Stomach smooth muscle (tissue), 2 donors: Measurements from ENCODE around the gene OSGIN1.

Source experiments
- H3K27ac ChIP-seq: one replicate; pipeline ENCODE4 v1.7.0; 2013; ENCODE audit warnings: mild to moderate bottlenecking, low read length, inconsistent platforms
- H3K27me3 ChIP-seq, 2 donors: one replicate each; pipeline ENCODE4 v1.7.0; 2013; ENCODE audit warnings: low read length in 2 of 2; ENCODE audit not compliant: insufficient read depth in 2 of 2, control insufficient read depth in 1 of 2
- H3K36me3 ChIP-seq, 2 donors: one replicate each; pipeline ENCODE4 v1.7.0; 2013; ENCODE audit warnings: low read length in 2 of 2; ENCODE audit not compliant: control insufficient read depth in 2 of 2, insufficient read depth in 2 of 2
- H3K4me1 ChIP-seq: one replicate; pipeline ENCODE4 v1.7.0; 2013; ENCODE audit warnings: low read length; ENCODE audit not compliant: control insufficient read depth, insufficient read depth
- H3K4me3 ChIP-seq, 2 donors: one replicate each; pipeline ENCODE4 v1.7.0; 2013; ENCODE audit warnings: low read length in 2 of 2
- H3K9ac ChIP-seq, 2 donors: one replicate each; pipeline ENCODE4 v1.7.0; 2013; ENCODE audit warnings: low read length in 2 of 2, mild to moderate bottlenecking in 1 of 2
- H3K9me3 ChIP-seq, 2 donors: one replicate each; pipeline ENCODE4 v1.7.0; 2013; ENCODE audit warnings: low read length in 2 of 2; ENCODE audit not compliant: control insufficient read depth in 2 of 2
- donor health status: healthy.
- donor health status: Pancreatic carcinoma.

Gene OSGIN1

DNA sequence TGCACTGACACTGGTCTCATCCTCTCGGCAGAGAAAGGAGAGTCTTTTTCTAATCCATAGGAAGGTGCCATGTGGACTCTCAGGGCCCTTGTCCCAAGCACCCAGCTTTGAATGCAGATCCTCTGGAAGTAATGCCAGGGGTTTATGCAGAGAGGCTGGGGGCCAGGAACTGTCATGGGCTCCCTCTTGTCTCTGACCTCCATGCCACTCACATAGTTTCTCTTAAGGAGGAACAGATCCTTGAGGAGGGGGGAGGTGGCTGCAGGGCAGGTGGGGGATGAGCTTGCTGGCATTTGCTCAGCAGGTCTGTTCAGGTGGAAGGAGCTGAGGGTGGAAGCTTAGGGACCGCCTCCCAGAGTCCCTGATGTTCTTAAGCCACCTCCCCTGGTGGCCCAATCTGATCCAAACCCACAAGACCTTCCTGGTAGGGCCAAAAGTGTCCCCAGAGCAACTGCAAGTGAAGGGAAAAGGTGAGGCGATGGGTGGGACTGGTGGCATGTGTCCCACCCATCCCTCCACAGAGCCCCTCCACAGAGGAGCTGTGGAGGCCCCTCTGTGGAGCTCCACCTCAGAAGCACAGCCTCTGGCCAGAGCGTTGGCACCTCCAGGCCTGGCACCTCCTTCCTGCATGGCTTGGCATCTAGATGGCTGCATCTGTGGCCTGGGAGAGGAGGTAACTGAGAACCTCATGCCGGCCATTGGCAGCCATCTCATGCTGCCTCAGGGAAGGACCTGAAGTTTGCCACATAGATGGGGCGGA, 24.2 kb downstream of the OSGIN1 start:
- Histone ChIP-seq H3K27ac (no peak overlapping the region), H3K9me3 (peaks cover 0 to 14% of the 10 kb centered on the region in 2 donors), H3K36me3 (no peaks in the 10 kb centered on the region), H3K4me3 (no peak overlapping the region), H3K9ac (no peak overlapping the region), H3K27me3 (peaks cover 0 to 3% of the 10 kb centered on the region in 2 donors), H3K4me1 (no peaks in the 10 kb centered on the region)

DNA sequence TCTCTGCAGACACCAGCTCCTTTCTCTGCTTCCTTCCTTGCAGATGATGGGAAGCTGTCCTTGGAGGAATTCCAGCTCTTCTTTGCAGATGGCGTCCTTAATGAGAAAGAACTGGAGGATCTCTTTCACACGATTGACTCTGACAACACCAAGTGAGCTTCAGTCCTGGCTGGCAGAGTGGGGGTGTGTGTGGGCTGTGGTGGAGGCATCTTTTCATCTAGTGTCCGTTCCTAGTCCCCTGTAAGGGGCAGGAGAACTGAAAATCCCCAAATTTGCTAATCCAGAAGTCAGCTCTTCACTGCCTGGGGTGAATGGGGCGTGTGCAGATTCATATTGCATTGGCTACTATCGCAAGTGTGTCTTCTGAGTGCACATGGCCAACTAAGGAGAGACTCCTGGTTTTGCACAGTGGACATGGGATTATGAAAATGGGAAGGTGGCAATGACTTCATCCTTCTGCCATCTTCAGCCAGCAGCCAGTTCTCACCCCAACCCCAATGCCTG, 25.4 kb downstream of the OSGIN1 start:
- Histone ChIP-seq H3K9ac (no peak overlapping the region), H3K4me3 (no peak overlapping the region), H3K9me3 (peaks cover 0 to 16% of the 10 kb centered on the region in 2 donors), H3K27ac (no peak overlapping the region), H3K4me1 (no peaks in the 10 kb centered on the region), H3K36me3 (no peaks in the 10 kb centered on the region), H3K27me3 (peaks cover 0 to 3% of the 10 kb centered on the region in 2 donors)

DNA sequence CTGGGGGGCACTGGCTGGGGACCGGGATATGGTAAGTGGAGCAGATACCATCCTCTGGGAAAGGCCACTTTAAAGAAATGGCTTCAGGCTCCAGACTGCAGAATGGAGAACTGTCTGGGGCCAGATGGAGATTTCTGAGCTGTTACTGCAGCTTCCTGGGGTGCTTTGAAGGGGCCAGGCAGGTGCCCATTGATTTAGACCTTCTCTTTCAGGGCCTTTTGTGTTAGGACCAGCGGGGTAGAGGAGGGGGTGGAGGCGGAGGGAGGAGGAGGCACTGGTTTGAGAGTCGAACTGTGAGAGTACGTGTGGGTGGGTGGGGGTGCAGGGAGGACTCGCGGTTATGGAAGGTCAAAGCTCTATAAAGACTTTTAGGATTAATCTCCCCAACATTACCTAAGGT, 26.4 kb downstream of the OSGIN1 start:
- no peaks in the 10 kb centered on the region for H3K27me3 ChIP-seq
- no peak overlapping the region for H3K27ac ChIP-seq
- H3K36me3 ChIP-seq: no peaks in the 10 kb centered on the region
- no peak overlapping the region for H3K4me3 ChIP-seq
- no peaks in the 10 kb centered on the region for H3K4me1 ChIP-seq
- H3K9me3 ChIP-seq: peaks cover 0 to 16% of the 10 kb centered on the region in 2 donors
- H3K9ac ChIP-seq: no peak overlapping the region

GRCh38 chr16:83980794-83981193, 27.8 kb downstream of the OSGIN1 start:
- Histone ChIP-seq H3K27me3 (no peaks in the 10 kb centered on the region), H3K4me1 (no peaks in the 10 kb centered on the region), H3K9me3 (peaks cover 0 to 16% of the 10 kb centered on the region in 2 donors)

DNA sequence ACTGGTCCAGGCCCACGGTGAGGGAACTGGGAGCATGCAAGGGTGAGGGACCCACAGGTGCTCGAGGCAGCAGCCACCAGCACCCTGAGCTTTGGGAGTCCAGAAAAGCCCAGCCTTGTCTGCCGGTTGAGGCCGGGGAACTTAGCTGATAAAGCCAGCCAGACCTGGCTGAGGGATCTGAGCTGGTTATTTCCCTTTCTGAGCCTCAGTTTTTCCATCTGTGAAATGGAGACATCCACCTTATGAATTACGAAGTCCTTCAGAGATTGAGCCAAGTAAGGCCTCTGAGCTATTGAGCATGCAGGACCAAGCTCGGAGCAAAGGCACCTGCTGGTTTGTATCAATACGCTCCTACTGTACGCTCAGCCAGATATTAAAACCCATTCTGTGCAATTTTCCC, 28.8 kb downstream of the OSGIN1 start:
- H3K27ac ChIP-seq: no peak overlapping the region
- H3K36me3 ChIP-seq: no peaks in the 10 kb centered on the region
- H3K4me1 ChIP-seq: no peaks in the 10 kb centered on the region
- no peak overlapping the region for H3K4me3 ChIP-seq
- peaks cover 0 to 16% of the 10 kb centered on the region in 2 donors for H3K9me3 ChIP-seq
- H3K9ac ChIP-seq: no peak overlapping the region
- no peaks in the 10 kb centered on the region for H3K27me3 ChIP-seq

More at GRCh38 chr16:83980794-83981193, 27.8 kb downstream of the OSGIN1 start:
- Histone ChIP-seq H3K36me3 (no peaks in the 10 kb centered on the region), H3K27ac (no peak overlapping the region), H3K4me3 (no peak overlapping the region), H3K9ac (no peak overlapping the region)

DNA sequence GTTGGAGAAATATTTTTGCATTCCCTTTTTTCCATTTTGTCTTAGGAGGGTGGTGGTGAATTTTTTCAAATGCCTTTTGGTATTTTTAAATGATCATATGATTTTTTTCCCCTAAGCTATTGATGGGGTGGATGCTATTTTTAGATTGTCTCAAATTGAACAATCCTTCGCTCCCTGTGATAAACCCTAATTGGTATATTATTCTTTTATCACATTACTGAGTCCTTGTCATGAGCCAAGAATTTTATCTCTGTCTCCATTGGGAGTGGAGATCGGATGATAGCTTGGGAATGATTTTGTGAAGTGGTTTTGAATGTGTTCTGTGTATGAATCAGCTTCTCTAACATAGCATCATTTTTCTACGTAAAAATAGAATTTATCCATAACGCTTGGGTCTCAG, 30.5 kb downstream of the OSGIN1 start:
- Histone ChIP-seq H3K36me3 (no peaks in the 10 kb centered on the region), H3K4me1 (no peaks in the 10 kb centered on the region), H3K27me3 (no peaks in the 10 kb centered on the region), H3K4me3 (no peak overlapping the region), H3K9ac (no peak overlapping the region), H3K27ac (no peak overlapping the region), H3K9me3 (peaks cover 0 to 7% of the 10 kb centered on the region in 2 donors)

GRCh38 chr16:83989300-83989699, 36.3 kb downstream of the OSGIN1 start:
- Histone ChIP-seq H3K4me1 (no peaks in the 10 kb centered on the region), H3K9ac (no peak overlapping the region), H3K27ac (no peak overlapping the region), H3K27me3 (peaks cover 0 to 7% of the 10 kb centered on the region in 2 donors), H3K36me3 (no peaks in the 10 kb centered on the region), H3K4me3 (no peak overlapping the region), H3K9me3 (no peaks in the 10 kb centered on the region)

DNA sequence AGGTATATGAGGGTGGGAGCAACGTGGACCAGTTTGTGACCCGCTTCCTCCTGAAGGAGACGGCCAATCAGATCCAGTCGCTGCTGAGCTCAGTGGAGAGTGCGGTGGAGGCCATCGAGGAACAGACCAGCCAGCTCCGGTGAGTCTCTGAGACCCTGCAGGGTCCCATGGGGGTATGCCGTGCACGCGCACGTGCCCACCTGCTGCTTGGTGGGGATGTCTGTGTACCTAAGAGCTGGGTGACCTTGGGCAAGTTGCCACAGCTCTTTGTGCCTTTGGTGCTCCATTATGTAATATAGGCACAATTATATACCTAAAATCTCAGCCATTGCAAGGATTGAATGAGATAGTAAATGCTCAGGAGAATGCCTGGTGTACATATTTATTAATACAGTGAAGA, 37.5 kb downstream of the OSGIN1 start:
- no peaks in the 10 kb centered on the region for H3K4me1 ChIP-seq
- H3K27me3 ChIP-seq: peaks cover 0 to 7% of the 10 kb centered on the region in 2 donors
- H3K9ac ChIP-seq: no peak overlapping the region
- H3K27ac ChIP-seq: no peak overlapping the region
- no peak overlapping the region for H3K4me3 ChIP-seq
- H3K36me3 ChIP-seq: no peaks in the 10 kb centered on the region
- no peaks in the 10 kb centered on the region for H3K9me3 ChIP-seq

DNA sequence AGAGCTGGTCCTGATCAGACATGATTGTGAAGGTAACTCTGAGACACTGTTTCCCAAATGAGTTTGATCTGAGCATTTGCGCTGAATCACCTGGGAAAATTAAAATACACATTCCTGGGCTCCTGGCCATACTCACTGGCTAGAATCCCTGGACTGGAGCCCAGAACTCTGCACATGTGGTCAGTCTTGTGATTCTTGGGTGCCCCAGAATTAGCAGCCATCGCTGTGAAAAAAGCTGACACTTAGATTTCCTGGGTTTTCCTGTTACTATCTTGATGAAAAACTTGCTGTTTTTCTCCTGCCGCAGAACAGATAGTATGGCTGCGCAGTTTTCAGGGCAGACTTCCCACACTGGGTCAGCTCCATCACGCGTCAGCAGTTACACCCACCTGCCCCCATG, 39.6 kb downstream of the OSGIN1 start:
- Histone ChIP-seq H3K9me3 (no peaks in the 10 kb centered on the region), H3K36me3 (no peaks in the 10 kb centered on the region), H3K4me3 (no peak overlapping the region), H3K27me3 (peaks cover 9 to 15% of the 10 kb centered on the region in 2 donors), H3K4me1 (no peaks in the 10 kb centered on the region), H3K27ac (no peak overlapping the region), H3K9ac (no peak overlapping the region)

GRCh38 chr16:83994087-83994486, 41.0 kb downstream of the OSGIN1 start:
- no peak overlapping the region for H3K9ac ChIP-seq
- peaks cover 22 to 23% of the 10 kb centered on the region in 2 donors for H3K27me3 ChIP-seq
- no peaks in the 10 kb centered on the region for H3K36me3 ChIP-seq
- H3K27ac ChIP-seq: no peak overlapping the region
- H3K9me3 ChIP-seq: no peaks in the 10 kb centered on the region
- H3K4me3 ChIP-seq: no peak overlapping the region
- no peaks in the 10 kb centered on the region for H3K4me1 ChIP-seq

GRCh38 chr16:83994703-83995102, 41.7 kb downstream of the OSGIN1 start:
- Histone ChIP-seq H3K27ac (no peak overlapping the region), H3K4me3 (no peak overlapping the region), H3K9me3 (no peaks in the 10 kb centered on the region), H3K36me3 (no peaks in the 10 kb centered on the region), H3K9ac (no peak overlapping the region), H3K4me1 (no peaks in the 10 kb centered on the region), H3K27me3 (peaks cover 23% of the 10 kb centered on the region in 2 donors)
